SK-N-SH treated with all-trans-retinoic acid at 6 μM for 48 hours (cell line): ENCODE data around the gene LRRC56.

Experiments used
- ESRRG ChIP-seq: fragments of 250-450 bp; sonication (Bioruptor Pico); IDR thresholded peaks from 2 replicates; pipeline ENCODE4 v1.6.1; 2021; ENCODE audit warnings: mild to moderate bottlenecking
- ISL1 ChIP-seq: fragments of 250-450 bp; sonication (Bioruptor Pico); IDR thresholded peaks from 2 replicates; pipeline ENCODE4 v2.1.2; 2022; ENCODE audit warnings: mild to moderate bottlenecking, moderate library complexity
- PATZ1 ChIP-seq: fragments of 250-450 bp; sonication (Bioruptor Pico); IDR thresholded peaks from 2 replicates; pipeline ENCODE4 v1.8.0; 2020; ENCODE audit warnings: mild to moderate bottlenecking, moderate library complexity, borderline replicate concordance
- RARB ChIP-seq: fragments of 250-450 bp; sonication (Bioruptor Pico); IDR thresholded peaks from 2 replicates; pipeline ENCODE4 v1.8.0; 2021; ENCODE audit warnings: mild to moderate bottlenecking, moderate library complexity
- TOX ChIP-seq: fragments of 250-450 bp; sonication (Bioruptor Pico); IDR thresholded peaks from 2 replicates; pipeline ENCODE4 v1.8.0; 2021; ENCODE audit warnings: mild to moderate bottlenecking, moderate library complexity, borderline replicate concordance
- ZNF70 ChIP-seq: fragments of 450-650 bp; formaldehyde crosslinking; IDR thresholded peaks from 2 replicates; pipeline ENCODE4 v1.5.0; 2020; ENCODE audit warnings: mild to moderate bottlenecking, moderate library complexity
- TF ChIP-seq, protein P1 (sequence below): fragments of 250-450 bp; sonication (Bioruptor Pico); IDR thresholded peaks from 2 replicates; pipeline ENCODE4 v1.5.1; 2020; ENCODE audit warnings: low read depth, mild to moderate bottlenecking, moderate library complexity

GRCh38 chr11:501683-502287, 35.5 kb upstream of the LRRC56 start:
- TF ChIP-seq, protein P1, sequence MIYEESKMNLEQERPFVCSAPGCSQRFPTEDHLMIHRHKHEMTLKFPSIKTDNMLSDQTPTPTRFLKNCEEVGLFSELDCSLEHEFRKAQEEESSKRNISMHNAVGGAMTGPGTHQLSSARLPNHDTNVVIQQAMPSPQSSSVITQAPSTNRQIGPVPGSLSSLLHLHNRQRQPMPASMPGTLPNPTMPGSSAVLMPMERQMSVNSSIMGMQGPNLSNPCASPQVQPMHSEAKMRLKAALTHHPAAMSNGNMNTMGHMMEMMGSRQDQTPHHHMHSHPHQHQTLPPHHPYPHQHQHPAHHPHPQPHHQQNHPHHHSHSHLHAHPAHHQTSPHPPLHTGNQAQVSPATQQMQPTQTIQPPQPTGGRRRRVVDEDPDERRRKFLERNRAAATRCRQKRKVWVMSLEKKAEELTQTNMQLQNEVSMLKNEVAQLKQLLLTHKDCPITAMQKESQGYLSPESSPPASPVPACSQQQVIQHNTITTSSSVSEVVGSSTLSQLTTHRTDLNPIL (CRISPR knock-in tag) = no peak
- TF ChIP-seq ZNF70 (no peak), ISL1 (no peak), PATZ1 (CRISPR knock-in tag) (no peak), RARB (CRISPR knock-in tag) (no peak), ESRRG (CRISPR knock-in tag) (no peak), TOX (CRISPR knock-in tag) (no peak)
